NCI-H187 treated with DMSO at 0.1 percent for 48 hours (cell line): ENCODE results near the gene MAP7D2.

Experiments
- DNase-seq: peaks from one replicate; lab custom pipeline; 2025; lab: John Stamatoyannopoulos, UW

The MAP7D2 gene

DNA sequence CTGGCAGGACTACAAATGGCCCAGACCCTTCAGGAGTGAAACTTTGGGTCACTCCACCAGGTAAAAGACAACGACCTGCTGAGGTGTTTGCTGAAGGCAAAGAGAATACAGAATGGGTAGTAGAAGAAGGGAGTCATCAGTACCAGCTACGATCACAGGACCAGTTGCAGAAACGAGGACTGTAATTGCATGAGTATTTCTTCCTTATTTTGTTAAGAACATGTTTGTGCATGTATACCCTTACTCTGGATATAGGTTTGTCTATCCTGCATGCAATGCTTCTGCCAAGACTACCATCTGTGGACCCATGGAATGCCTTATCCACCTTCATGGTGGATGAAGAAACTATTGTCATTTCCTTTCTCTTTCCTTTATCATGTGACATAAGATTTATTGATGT, 77.7 kb downstream of the MAP7D2 start:
- no peak for DNase-seq

DNA sequence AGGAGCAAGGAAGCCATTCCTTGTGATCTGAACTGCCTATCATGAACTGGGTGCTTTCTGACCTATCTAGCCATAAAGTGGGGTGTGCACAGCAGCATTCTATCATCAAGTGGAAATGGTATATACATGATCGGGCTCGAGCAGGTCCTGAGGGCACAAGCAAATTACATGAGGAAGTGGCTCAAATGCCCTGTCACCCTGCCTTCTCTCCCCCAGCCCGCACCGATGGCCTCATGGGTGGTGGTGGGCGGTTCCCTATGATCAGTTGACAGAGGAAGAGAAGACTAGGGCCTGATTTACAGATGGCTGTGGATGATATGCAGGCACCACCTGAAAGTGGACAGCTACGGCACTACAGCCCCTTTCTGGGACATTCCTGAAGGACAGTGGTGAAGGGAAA, 79.5 kb downstream of the MAP7D2 start:
- no peak for DNase-seq

DNA sequence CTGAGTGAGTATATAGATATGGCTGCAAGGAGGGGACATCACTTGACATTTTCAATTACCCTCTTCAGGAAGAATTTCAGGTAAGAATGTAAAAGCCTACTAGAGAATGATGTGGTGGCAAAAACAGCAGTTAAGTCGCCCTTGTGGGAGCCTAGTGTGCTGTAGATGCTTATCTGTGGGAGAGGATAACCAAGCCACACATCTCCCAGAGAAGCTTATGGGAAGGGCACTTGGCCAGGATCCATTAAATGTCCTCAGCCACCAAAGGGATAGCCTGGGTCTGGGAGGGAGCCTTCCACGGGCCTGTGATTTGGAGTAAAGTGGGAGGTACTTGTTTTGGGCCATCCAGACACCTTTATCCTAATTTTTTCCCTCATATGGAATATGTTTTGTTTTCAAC, 84.5 kb downstream of the MAP7D2 start:
- DNase-seq: no peak

DNA sequence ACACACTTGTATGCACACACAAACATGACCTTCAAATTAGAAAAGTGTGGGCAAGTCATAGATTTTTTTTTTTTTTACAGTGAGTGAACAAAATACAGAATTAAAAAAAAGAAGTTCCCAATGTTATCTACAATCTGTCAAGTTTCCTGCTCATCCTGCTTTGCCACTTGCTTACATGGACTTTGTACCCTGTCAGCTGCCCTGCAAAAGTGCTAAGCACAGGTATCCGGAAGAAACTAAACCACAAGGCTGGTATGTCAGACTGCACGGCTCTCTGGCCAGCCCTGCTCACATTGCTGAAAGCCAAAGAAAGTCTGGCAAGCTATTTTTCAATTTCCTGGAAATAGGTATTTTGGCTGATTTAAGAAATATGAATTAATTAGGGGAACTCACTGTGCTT, 87.0 kb downstream of the MAP7D2 start:
- DNase-seq: no peak

DNA sequence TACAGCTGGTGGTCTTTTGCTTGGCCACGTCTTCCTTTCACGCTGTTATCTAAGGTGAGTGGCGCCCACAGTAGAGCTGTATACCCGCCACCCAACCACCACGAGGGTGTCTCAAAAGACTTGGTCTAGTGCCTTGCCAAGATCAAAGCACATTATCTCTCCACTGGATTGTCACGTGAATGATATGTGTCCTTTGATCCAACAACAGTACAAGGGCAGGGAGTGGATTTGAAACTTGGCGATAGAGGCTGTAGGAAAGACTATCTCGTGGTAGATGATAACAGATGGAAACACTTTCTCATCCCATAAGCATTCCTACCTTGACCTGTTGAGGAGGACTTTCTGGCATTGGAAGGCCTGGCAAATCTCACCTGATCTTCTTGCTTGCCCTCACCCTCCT, 88.1 kb downstream of the MAP7D2 start:
- no peak for DNase-seq

DNA sequence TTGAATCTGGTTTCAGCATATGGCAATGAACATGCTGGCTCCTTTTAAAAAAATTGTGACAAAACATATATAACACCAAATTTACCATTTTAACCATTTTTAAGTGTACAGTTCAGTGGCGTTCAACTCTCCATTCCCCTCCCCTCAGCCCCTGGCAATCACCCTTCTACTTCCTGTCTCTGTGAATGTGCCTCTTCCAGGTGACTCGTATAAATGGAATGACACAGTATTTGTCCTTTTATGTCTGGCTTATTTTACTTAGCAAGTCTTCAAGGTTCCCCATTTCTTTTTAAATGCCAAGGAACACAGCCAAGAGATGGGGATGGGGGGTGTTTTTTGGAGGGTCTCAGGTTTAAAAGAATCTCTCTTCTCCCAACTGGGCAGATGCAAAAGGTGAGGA, 90.4 kb downstream of the MAP7D2 start:
- no peak for DNase-seq

DNA sequence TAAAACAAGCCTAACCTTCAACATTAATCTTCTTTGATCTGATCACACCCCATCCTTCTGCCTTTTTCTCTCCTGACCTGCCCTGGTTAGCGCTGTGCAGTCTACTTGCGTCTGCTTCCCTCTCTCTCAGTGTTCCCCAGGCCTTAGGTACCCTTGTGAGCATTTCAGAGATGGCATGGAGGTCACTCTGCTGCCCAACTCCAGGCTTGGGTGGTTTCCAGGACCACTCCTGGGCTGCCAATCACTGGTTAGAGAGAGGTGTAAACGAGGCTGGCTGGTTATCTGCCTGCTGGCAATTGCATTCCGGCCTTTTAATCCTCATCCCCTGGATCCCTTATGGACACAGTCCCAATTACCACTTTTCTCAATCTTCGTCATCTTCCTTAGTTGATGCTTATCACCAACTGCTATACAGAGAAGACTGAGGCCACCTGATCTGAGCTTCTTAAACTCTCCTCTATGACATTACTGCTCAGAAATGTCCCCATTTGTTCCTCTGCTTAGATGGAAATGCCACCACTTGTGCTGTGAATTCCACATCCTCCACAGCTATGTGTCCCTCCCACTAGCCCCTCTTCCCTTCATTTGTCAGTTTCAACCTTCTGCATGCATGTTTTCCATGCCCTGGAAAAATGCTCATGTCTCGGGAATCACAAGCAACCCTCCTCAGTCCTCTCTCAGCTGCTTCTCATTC, 96.9 kb downstream of the MAP7D2 start:
- DNase-seq: no peak

DNA sequence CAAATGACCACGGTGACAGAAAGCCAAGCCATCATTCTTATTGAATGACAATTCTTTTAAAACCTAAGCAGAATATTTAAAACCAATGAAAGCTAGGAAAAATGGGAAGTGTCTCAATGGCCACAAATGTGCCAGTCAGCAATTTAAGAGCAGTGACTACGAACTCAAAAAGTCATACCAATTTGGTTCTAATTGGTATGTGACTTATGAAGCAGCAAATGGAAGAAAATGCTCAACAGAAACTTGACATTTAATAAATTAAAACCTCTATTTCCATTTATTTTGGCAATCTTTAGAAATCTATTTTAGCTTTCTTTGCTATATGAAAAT, 100.1 kb downstream of the MAP7D2 start:
- DNase-seq: no peak

DNA sequence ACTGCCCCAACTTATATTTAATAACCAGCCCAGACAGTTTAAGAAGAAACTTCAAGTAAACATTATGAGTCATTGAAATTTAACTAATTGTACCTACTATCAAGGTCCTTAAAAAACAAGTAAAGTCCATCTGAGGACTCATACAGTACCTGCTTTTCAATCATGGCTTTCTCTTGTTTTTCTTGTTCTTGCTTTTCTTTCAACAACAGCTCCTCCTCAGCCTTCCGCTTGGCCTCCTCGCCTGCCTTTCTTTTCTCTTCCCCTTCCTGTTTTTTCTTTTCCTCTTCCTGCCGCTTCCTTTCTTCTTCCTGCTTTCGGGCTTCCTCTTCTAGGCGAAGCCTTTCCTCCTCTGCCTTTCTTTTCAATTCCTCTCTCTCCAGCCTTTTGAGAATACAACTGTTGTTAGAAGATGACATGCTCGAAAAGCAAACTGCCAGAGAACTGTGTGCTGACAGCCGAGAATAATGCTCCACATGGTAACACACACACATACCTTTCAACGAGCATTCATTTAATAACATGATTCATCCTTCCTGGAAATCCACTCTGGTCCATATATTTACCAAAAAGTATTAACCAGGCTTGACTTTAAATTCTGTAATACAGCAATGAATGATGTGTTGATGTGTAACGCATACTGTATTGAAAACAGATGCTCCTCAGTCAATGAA, 100.6 kb downstream of the MAP7D2 start:
- no peak for DNase-seq

DNA sequence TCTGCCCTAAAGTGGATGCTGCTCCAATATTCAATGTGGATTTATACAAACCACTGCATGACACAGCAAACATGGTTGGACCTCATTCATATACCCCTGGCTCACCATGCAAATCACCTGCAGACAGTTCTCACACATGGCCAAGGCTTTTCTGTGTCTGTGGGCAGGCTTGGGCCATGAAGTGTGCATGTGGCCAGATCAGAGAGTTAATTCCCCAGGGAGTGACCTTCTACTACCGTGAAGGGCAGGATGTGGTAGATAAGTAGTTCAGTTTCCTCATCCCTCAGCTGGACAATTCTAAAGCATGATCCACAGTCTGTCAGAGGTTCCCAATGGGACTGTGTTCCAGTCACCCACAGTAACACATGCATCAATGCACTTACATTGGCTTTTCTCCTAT, 101.3 kb downstream of the MAP7D2 start:
- no peak for DNase-seq

DNA sequence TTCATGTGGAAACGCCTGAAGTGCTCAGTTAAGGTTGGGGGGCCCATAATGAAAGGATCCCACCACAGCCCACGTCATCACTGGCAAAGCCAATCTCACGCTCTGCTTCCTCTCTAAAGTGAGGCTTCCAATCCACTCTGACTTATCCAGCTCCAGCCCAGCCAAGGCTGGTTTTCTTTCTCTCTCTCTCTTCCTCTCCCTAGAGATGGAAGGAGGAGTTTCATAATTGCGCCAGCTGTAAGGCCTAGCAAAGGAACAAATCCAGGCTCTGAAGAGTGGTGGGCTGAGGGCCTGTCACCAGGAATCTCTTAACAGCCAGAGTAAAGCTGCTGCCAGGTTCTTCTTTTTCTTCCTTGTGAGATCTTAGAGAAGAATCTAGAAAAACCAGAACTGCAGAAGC, 105.1 kb downstream of the MAP7D2 start:
- no peak for DNase-seq

DNA sequence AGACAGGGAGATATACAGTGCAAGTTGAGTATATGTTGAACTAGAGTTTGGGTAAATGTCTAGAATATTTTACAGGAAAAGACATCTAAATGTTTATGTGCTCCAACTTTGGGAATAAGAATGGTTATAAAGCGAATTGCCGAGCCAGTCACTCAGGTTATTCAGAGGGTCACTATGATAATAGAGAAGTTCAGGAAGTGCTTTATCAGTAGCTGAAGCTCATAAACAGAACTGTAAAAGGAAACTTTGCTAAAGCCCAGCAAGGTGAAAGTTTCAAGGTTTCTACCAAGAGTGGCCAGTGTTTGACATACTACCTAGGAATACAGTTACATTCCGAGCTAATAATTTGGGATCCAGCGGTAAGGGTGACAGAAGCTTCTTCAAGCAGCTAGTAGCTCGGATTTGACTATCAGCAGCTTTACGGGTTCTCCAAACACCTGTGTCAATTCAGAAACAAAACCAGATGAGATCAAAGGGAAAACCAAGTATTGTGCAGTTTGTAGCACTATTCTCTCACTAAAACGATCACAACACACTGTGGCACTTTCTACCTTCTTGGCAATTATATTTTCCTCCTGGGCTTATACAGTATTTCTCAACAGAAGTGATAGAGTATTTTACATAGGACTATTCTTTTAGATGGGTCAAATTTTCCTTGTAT, 108.6 kb downstream of the MAP7D2 start:
- DNase-seq: no peak

DNA sequence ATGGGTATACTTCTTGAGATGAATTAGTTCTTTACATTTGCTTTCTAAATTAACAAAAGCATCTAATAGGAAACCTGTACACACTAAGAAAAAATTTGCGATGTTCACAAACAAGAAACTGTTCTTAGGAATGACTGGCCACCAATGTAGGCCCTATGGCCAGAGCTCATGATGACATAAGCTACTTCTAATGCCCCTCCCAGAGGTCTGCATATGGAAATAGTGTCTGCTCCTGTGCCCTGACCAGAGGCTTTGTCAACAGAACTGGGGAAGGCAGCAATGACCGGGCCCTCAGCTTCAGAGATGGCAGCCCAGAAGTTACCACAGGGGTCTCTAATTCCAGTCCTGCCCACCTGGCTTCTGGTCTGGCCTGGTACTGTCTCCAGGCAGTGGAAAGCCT, 110.8 kb downstream of the MAP7D2 start:
- DNase-seq: no peak

DNA sequence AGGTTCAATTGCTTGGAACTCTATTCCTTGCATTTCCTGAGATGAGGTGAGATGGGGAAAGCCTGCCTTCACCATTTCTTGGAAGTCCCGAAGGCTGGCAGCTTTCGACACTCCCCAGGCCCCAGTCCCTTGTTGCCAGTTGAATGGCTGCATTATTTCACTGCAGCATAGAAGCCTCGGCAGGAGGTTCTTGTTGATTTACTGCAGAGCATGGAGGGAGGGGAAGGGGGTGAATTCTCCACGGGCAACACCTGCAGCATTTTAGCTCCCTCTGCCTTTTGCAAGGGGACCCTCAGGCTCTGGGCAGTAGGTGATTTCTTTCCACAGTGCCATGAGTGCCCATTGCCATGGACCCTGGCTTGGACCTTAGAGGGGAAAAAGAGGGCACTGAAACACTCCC, 115.1 kb downstream of the MAP7D2 start:
- DNase-seq: no peak

DNA sequence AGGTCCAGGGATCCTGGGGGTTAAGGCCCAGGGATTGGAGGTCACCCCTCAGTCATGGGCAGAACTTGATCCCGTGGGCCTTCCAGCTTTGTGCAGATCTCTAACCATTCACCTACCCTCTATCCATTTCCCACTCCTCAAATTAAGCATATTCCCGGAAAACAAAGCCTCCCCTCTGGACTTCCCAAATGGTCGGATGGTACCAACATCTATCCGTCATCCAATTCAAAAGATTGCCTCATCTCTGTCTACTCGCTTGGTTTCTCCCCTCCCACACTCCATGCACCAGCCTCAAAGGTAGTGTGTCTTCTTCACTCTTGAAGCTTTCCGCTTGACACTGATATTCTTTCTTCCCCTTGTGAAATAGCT, 125.4 kb downstream of the MAP7D2 start:
- no peak for DNase-seq

DNA sequence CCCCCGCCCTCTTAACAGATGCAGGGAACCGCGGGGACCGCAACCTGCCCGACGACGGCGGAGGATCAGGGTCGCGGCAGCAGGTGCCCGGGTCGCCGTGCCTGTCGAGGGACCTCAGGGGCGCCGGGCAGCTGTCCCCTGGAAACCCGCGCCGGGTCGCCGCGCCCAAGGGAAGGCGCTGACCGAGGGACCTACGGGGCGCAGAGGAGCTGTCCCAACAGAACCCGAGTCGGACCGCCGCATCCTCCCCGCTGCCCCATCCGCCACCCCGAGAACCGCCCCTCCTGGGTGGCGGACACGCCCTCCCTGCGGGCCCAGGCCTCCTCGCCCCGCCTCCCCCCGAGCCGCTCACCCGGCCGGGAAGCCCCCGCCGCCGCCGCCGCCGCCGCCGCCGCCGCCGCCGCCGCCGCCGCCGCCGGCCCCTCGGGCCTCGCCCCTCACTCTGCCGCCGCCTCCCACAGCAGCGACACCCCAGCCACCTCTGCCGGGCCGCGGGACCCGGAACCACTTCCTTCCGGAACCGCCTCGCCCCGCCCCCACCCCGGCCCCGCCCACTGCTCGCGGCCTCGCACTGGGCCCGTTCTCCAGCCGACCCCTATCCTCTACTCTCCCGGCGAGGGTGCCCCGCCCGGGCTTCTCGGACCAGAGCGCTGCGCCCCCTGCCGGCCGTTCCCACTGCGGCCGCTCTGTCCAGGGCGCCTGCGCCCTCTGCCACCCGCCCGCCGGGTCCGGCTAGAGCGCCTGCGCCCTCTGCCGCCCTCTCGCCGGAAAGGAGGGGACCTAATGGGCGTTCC, 126.0 kb downstream of the MAP7D2 start, which contains the start of gene BCLAF3:
TSS of gene BCLAF3 (minus strand) at position 506 of the 794 bp plus-strand sequence. CDS start 20,797 bp downstream, outside the sequence.
- DNase-seq: peak; percentile 56

DNA sequence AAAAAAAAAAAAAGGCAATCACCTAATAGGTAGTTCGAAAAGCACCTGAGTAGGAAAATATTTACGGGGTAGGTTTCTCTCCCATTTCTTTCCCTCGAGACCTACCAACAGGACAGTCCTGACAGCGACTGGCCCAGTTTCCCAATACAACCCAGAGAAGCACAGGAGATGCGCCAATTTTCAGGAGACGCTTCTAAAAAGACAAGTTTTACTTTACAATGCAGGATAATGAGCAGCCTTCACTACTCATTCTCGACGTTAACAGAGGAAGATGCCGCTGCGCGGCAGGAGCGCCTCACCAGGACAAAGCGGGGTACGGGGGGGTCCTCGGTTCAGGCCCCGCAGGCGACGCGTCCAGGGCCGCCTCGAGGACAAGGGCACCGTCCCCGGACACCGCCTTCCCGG, 126.6 kb downstream of the MAP7D2 start:
- DNase-seq: no peak

DNA sequence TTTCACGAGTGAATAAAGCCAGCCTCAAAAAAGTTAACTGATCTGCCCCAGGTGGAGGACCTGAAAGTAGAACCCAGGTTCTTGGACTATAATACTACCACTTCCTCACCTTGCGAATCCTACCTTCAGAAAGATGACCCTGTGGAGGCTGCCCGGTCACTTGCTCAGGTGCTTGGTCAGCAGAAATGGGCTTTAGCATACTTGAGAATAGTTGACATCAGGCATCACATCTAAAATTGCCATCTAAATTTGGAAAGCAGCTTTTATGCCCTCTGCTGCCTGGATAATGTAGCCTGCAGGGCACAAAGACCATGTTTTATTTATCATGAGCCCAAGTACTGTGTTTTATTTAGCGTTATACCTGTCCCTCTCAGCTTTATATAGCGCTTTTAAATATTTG, 128.9 kb downstream of the MAP7D2 start:
- no peak for DNase-seq

DNA sequence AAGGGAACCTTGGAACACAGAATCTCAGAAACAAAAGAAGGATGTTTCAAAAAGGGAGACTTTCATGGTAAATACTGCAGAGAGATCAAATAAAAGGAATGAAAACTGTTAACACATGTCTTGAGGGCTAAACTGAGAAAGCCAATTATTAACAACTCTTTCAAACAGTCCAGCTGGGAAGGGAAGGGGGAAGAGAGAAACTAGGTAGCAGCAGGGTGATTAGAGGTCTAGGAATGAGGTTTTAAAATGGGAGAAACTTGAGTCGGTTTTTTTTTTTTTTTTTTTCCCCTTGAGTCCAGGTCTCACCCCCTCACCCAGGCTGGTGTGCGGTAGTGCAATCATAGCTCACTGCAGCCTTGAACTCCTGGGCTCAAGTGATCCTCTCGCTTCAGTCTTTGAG, 130.2 kb downstream of the MAP7D2 start:
- no peak for DNase-seq

DNA sequence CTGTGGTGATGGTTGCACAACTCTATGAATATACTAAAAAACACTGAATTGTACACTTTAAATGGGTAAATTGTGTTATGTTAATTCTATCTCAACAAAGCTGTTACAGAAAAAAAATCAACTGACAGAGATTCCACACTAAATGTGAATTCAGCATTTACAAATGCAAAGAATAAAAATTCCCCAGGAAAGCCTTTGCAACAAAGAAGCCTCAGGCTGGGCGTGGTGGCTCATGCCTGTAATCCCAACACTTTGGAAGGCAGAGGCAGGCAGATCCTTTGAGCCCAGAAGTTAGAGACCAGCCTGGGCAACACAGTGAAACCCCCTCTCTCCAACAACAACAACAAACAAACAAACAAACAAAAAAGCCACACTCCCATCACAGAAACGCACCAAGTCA, 134.8 kb downstream of the MAP7D2 start:
- no peak for DNase-seq

DNA sequence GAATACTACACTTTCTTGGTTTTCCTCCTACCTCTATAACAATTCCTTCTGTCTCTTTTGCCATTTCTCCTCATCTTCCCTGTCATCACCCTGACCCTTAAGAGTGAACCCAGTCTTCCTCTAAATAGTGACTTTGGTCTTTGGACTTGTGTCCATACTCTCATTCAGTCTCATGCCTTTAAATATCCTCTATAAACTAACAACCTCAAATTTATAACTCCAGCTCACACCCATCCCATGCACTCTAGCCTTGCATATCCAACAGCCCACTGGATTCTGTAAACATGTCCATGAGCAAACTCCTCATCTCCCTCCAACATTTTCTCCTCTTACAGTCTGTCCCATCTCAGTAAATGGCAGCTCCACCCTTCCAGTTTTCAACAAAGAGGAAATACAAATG, 140.9 kb downstream of the MAP7D2 start:
- no peak for DNase-seq

DNA sequence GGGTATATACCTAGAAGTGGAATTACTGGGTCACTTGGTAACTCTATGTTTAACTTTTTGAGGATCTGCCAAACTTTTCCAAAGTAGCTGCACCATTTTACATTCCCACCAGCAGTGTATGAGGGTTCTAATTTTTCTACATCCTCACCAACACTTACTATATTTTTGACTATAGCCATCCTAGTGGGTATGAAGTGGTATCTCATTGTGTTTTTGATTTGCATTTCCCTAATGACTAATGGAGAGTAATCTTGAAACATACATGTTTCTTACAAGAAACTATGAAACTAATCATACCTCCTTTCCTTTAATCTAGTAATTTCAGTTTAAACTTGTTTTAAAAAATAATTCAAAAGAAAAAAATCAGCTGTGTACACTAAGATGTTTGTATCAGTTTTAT, 143.7 kb downstream of the MAP7D2 start:
- no peak for DNase-seq

DNA sequence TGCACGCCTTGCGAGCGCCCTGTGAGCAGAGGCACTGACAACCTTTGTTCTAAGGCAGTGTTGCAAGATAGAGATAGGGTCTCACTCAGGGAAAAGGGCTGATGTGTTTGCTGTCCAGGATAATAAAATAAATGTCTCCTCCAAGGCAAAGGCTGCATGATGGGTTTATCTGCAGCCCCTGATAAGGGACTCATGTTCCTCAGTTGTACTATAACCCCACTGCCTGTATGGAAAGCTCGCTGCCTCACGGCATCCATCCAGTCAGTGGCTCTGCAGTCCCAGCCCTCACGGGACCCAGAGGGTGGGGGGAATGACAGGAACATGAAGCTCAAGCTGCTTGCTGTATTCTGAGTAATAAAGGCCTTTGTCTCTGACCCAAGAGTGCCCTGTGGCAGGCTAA, 148.4 kb downstream of the MAP7D2 start:
- no peak for DNase-seq
